CD4-positive, alpha-beta T cell treated with Interleukin-15 for 1 hour (primary cell): Measurements from ENCODE around the gene CHST9.
"Not testable (repeated sequence)": the region's sequence is repeated elsewhere in the genome, so short reads cannot be mapped to it uniquely, and the experiment has no call there.

Experiments used
- DNase-seq: peaks from one replicate; pipeline ENCODE4 v3.0.0-alpha.2; 2020

Gene CHST9, protein sequence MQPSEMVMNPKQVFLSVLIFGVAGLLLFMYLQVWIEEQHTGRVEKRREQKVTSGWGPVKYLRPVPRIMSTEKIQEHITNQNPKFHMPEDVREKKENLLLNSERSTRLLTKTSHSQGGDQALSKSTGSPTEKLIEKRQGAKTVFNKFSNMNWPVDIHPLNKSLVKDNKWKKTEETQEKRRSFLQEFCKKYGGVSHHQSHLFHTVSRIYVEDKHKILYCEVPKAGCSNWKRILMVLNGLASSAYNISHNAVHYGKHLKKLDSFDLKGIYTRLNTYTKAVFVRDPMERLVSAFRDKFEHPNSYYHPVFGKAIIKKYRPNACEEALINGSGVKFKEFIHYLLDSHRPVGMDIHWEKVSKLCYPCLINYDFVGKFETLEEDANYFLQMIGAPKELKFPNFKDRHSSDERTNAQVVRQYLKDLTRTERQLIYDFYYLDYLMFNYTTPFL

GRCh38 chr18:27185025-27185763 is at the start of gene CHST9:
CHST9 (minus strand) TSS chr18:27185308; CDS start chr18:27142809, 42,499 bp downstream.
- no peak for DNase-seq

GRCh38 chr18:27232355-27232754 is 47.2 kb upstream of the CHST9 start:
- not testable (repeated sequence) for DNase-seq

DNA sequence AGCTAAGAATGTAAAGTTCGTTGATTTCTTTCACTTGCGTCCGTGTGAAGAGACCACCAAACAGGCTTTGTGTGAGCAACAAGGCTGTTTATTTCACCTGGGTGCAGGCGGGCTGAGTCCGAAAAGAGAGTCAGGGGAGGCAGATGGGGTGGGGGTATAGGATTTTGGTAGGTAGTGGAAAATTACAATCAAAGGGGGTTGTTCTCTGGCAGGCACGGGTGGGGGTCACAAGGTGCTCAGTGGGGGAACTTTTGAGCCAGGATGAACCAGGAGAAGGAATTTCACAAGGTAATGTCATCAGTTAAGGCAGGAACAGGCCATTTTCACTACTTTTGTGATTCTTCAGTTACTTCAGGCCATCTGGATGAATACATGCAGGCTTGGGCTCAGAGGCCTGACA is 46.6 kb upstream of the CHST9 start:
- not testable (repeated sequence) for DNase-seq

DNA sequence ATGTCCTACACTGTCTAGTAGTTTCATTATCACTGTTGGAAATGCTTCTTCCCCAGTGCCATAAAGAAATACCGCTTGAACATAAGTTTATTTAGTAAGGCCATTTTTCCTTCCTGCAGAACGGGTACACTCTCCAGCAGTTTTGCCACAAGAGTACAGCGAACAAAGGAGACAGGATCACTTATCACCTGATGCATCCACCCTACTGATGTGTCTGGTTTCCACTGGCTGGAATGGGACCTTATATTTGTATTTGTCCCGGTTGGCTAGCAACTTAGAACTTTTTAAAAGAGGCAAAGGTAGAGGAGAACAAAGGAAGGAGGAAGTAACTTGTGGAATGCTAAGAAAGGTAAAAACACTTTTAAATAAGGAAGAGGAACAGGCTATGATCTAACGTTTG is 46.1 kb upstream of the CHST9 start:
- DNase-seq, result not testable (repeated sequence)

GRCh38 chr18:27227721-27228120 is 42.6 kb upstream of the CHST9 start:
- DNase-seq, result no peak

DNA sequence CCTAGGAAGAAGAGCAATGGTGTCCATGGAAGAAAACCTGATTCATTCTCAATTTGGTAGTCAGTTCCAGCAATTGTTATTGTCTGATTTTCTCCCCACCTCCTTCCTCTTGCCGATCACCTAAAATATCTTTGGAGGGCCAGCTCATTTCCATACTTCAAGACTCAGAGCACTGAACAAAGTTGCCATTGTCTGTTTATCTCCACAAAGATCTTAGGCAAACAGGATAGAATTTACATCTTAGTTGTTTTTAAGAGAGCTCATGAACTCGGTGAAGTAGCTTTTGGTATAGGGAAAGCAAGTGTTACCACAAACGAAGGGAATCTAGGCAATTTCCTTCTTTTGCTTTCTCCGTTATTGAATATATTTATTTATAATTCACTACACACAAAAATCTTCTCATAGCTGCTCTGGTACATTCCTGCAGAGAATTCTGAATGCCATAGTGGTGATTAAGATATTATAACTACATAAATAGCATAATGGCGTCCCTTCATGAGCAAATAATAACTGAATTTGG is 41.5 kb upstream of the CHST9 start:
- no peak for DNase-seq

GRCh38 chr18:27225947-27226481 is 40.9 kb upstream of the CHST9 start:
- DNase-seq, result no peak

GRCh38 chr18:27223526-27224291 is 38.6 kb upstream of the CHST9 start:
- DNase-seq, result no peak

GRCh38 chr18:27214831-27215230 is 29.7 kb upstream of the CHST9 start:
- no peak for DNase-seq

- DNase-seq, result no peak
Observed at GRCh38 chr18:27213123-27213717, 28.1 kb upstream of the CHST9 start.

DNA sequence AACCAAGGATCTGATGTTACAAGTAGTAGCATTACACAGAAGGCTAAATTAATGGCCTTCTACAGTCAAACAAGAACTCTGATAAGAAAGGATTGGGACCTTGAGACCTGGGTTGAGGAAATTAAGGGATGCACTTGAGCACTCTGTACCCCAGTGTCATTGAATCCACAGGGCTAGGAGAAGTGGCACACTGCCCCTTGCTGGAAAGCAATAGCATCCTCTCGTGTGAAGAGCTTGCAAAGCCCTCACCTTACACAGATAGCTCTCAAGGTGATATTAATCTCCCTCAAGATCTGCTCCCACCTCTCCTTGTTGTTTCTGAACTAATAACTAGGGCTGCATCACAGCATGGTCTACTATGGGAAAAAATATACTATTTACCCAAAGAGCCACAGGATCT is 26.5 kb upstream of the CHST9 start:
- DNase-seq, result no peak

- DNase-seq, result no peak
Observed at GRCh38 chr18:27206411-27206810, 21.3 kb upstream of the CHST9 start.

DNA sequence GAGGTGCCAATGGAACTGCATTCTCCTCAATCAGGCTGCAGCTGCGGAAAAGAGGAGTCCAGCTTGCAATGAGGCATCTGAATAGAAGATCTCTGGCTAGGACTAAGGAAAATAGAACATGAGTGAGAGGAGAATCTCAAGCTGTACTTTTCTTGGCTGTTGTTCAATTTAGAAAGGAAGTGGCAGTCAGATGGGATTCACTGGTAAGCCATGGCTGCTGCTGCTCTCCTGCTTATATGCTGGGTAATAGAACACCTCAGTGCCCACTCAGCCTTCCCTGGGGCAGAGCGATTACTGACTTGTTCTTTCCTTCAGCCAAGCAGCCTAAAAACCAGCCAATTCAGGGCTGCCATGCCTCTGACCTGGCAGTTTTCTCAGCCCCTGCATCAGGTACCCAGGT is 17.6 kb upstream of the CHST9 start:
- DNase-seq, result no peak

GRCh38 chr18:27198036-27198435 is 12.9 kb upstream of the CHST9 start:
- DNase-seq, result no peak

GRCh38 chr18:27188309-27188708 is 3.2 kb upstream of the CHST9 start:
- no peak for DNase-seq

DNA sequence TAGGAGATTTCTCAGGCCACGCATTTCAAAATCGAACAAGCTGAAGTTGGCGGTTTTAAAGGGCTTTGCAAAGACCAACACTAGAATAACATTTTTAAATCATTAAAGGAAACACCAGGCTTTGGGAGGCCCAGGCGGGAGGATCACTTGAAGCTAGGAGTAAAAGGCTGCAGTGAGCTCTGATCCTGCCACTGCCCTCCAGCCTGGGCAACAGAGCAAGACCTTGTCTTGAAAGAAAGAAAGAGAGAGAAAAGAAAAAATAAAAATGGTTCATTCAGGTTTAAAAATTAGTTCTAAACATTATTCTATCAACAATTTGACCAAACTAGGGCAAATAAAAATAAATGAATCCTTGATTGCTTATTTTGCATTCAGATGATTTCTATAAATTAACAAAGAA is 789 bp upstream of the CHST9 start:
- DNase-seq, result no peak

- DNase-seq, result no peak
Observed at GRCh38 chr18:27184115-27185024, 738 bp downstream of the CHST9 start.

GRCh38 chr18:27181726-27182125 is 3.4 kb downstream of the CHST9 start:
- DNase-seq, result no peak

DNA sequence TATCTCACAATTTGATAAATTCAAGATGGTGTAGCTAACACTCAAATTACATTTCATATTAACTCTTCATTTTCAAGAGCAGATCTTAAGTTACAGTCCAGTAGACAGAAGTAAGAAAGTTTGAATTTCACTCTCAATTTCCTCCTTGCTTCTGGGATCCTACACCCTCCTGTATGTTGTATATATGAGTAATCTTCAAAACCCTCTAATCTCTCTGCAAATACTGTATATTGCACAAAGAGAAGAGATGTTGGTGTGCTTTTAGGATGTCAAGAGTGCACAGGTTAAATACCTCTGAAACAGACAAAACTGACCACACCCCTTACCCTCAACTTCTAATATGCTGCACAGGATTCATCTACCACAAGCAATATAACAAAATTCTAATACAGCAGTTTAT is 6.7 kb downstream of the CHST9 start:
- no peak for DNase-seq

- DNase-seq, result no peak
Observed at GRCh38 chr18:27175914-27176313, 9.2 kb downstream of the CHST9 start.

DNA sequence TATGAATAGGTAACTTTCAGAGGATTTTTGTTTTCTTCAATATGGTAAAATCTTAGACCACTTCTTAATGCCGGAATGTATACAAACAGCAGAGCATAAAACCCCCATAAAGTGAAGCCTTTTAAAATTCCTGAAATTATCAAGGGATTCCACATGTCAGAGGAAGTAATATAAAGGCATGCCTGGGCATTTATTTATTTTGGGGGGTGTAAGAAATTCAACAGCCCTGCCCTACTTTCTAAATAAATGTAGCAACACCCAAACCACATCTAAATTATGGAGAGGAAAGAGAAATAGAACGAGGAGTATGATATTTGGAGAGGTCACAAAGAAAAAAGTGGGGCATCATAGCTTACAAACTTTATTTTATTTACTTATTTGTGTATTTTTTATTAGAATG is 9.9 kb downstream of the CHST9 start:
- no peak for DNase-seq
